Ishikawa (cell line): ENCODE data around the gene CDH10.

ENCODE experiments used
- CEBPB ChIP-seq: IDR thresholded peaks from 2 replicates; pipeline ENCODE4 v1.6.1; 2012
- CREB1 ChIP-seq: IDR thresholded peaks from 2 replicates; pipeline ENCODE4 v1.6.1; 2012; ENCODE audit warnings: low read depth
- EGR1 ChIP-seq: IDR thresholded peaks from 2 replicates; pipeline ENCODE4 v1.6.1; 2012
- EP300 ChIP-seq: IDR thresholded peaks from 2 replicates; pipeline ENCODE4 v1.6.1; 2012; ENCODE audit warnings: borderline replicate concordance
- FOXM1 ChIP-seq: IDR thresholded peaks from 2 replicates; pipeline ENCODE4 v1.6.1; 2012; ENCODE audit warnings: low read depth, borderline replicate concordance
- MAX ChIP-seq: IDR thresholded peaks from 2 replicates; pipeline ENCODE4 v1.6.1; 2012
- NFIC ChIP-seq: IDR thresholded peaks from 2 replicates; pipeline ENCODE4 v1.6.1; 2012
- RAD21 ChIP-seq: IDR thresholded peaks from 2 replicates; pipeline ENCODE4 v1.6.1; 2012; ENCODE audit warnings: low read depth
- REST ChIP-seq: IDR thresholded peaks from 2 replicates; pipeline ENCODE4 v1.6.1; 2012; ENCODE audit warnings: low read depth, mild to moderate bottlenecking
- TAF1 ChIP-seq: IDR thresholded peaks from 2 replicates; pipeline ENCODE4 v1.6.1; 2012; ENCODE audit warnings: low read depth, mild to moderate bottlenecking
- TCF12 ChIP-seq: IDR thresholded peaks from 2 replicates; pipeline ENCODE4 v1.6.1; 2012; ENCODE audit warnings: low read depth
- TEAD4 ChIP-seq: IDR thresholded peaks from 2 replicates; pipeline ENCODE4 v1.6.1; 2012
- USF1 ChIP-seq: IDR thresholded peaks from 2 replicates; pipeline ENCODE4 v1.6.1; 2012
- YY1 ChIP-seq: IDR thresholded peaks from 2 replicates; pipeline ENCODE4 v1.6.1; 2012; ENCODE audit warnings: low read depth
- ZBTB7A ChIP-seq: IDR thresholded peaks from 2 replicates; pipeline ENCODE4 v1.6.1; 2012; ENCODE audit warnings: low read depth

Gene CDH10

GRCh38 chr5:24644761-24645160 lies at the start of gene CDH10:
Gene CDH10, minus strand, starts transcription at chr5:24644978. Its CDS starts 51,488 bp downstream, at chr5:24593490.
- TF ChIP-seq TAF1, result no peak
- TF ChIP-seq NFIC, result no peak
- no peak for TF ChIP-seq RAD21
- no peak for TF ChIP-seq TEAD4
- TF ChIP-seq CREB1, result no peak
- TF ChIP-seq USF1, result no peak
- no peak for TF ChIP-seq REST
- no peak for TF ChIP-seq EP300
- TF ChIP-seq YY1, result no peak
- TF ChIP-seq ZBTB7A, result no peak
- no peak for TF ChIP-seq FOXM1
- no peak for TF ChIP-seq EGR1
- no peak for TF ChIP-seq TCF12
- TF ChIP-seq MAX, result no peak
- no peak for TF ChIP-seq CEBPB

GRCh38 chr5:24693609-24694008 lies 48.8 kb upstream of the CDH10 start:
- TF ChIP-seq REST (no peak), TEAD4 (no peak), EP300 (no peak), TAF1 (no peak), TCF12 (no peak), MAX (no peak), FOXM1 (no peak), NFIC (no peak), CEBPB (no peak), ZBTB7A (no peak), RAD21 (no peak), EGR1 (no peak), USF1 (no peak), YY1 (no peak)

GRCh38 chr5:24691074-24691473 lies 46.3 kb upstream of the CDH10 start:
- no peak for TF ChIP-seq EP300
- TF ChIP-seq CREB1, result no peak
- no peak for TF ChIP-seq USF1
- TF ChIP-seq NFIC, result no peak
- TF ChIP-seq MAX, result no peak
- no peak for TF ChIP-seq EGR1
- TF ChIP-seq TCF12, result no peak
- no peak for TF ChIP-seq RAD21
- no peak for TF ChIP-seq REST
- TF ChIP-seq ZBTB7A, result no peak
- TF ChIP-seq CEBPB, result no peak
- TF ChIP-seq TAF1, result no peak
- TF ChIP-seq YY1, result no peak
- no peak for TF ChIP-seq TEAD4
- no peak for TF ChIP-seq FOXM1

- TF ChIP-seq EP300, result no peak
- TF ChIP-seq RAD21, result no peak
- TF ChIP-seq ZBTB7A, result no peak
- TF ChIP-seq TAF1, result no peak
- no peak for TF ChIP-seq REST
- no peak for TF ChIP-seq YY1
- no peak for TF ChIP-seq EGR1
- TF ChIP-seq CEBPB, result no peak
- TF ChIP-seq NFIC, result no peak
- no peak for TF ChIP-seq TEAD4
- TF ChIP-seq CREB1, result no peak
- TF ChIP-seq TCF12, result no peak
- no peak for TF ChIP-seq FOXM1
- no peak for TF ChIP-seq MAX
- TF ChIP-seq USF1, result no peak
These were observed 36.3 kb upstream of the CDH10 start for GRCh38 chr5:24681106-24681505.
